Skin epidermis (tissue), 12 donors: ENCODE data around the gene RPS6KC1.
A peak's percentile ranks its signal among the peaks of the same experiment; 100 is the strongest.

Experiments used
- H3K27ac ChIP-seq, 21 experiments: fragments of 200-600 bp; sonication (generic) in 11 of 21; one replicate each; pipeline ENCODE4 v1.5.0; 2020; ENCODE audit warnings: mild to moderate bottlenecking in 3 of 21, inconsistent platforms in 2 of 21, moderate library complexity in 2 of 21
- H3K4me3 ChIP-seq, 7 experiments: fragments of 200-600 bp; sonication (generic) in 2 of 7; one replicate each; pipeline ENCODE4 v1.5.0; 2020; ENCODE audit warnings: inconsistent platforms in 2 of 7, mild to moderate bottlenecking in 2 of 7, moderate library complexity in 1 of 7

RPS6KC1 gene

GRCh38 chr1:213260311-213261075 lies 209.5 kb downstream of the RPS6KC1 start:
- H3K4me3 ChIP-seq, result no peak overlapping the region
- no peak overlapping the region for H3K27ac ChIP-seq

- Histone ChIP-seq H3K4me3 (no peak overlapping the region), H3K27ac (no peak overlapping the region)
Observed at GRCh38 chr1:213264531-213264930, 213.5 kb downstream of the RPS6KC1 start.

- Histone ChIP-seq H3K4me3 (no peak overlapping the region), H3K27ac (no peak overlapping the region)
Observed at GRCh38 chr1:213266983-213267772, 216.1 kb downstream of the RPS6KC1 start.

- Histone ChIP-seq H3K4me3 (no peak overlapping the region), H3K27ac (no peak overlapping the region)
Observed at GRCh38 chr1:213268221-213268620, 217.2 kb downstream of the RPS6KC1 start.

GRCh38 chr1:213269829-213270228 lies 218.8 kb downstream of the RPS6KC1 start:
- H3K4me3 ChIP-seq, result no peak overlapping the region

DNA sequence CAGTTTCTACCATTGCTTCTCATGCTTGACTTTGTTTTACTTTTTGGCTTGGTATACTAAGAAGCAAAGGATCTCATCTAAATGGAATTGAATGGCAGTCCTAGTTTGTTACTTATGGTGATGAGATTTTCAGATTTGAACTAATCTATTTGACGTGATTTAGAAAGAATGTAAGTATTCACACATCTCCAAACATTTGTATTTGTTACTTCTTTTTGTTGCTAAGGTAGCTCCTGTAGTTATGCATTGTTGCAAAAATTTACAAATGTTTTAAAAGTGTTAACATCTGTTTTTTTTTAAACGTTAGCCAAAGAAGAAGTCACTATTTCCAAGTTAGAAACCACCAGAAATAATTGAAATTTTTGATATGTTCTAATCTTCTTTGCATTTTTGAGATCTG lies 222.5 kb downstream of the RPS6KC1 start:
- H3K27ac ChIP-seq, result peak overlapping the region in 1 of 21 experiments; percentile 43
- H3K4me3 ChIP-seq, result no peak overlapping the region

More at GRCh38 chr1:213269829-213270228, 218.8 kb downstream of the RPS6KC1 start:
- no peak overlapping the region for H3K27ac ChIP-seq

DNA sequence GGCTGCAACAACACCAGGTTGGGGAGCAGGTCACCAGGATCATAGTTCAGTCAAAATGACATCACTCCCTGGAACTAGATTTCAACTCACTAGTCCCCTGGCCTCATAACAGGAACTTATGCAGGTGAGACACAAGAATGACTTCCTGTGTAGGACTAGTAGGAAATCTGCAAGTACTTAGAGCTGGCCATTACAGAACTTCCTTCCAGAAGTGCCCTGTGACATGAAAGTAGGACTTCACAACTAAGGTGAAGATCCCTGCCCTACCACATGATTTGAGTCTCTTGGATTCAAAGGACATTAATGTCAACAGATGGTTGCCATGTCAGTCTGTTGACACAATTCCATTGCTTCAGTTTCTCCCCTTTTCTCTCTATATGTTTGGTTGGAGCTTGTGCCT lies 223.1 kb downstream of the RPS6KC1 start:
- Histone ChIP-seq H3K27ac (peak overlapping the region in 1 of 21 experiments; percentile 43), H3K4me3 (no peak overlapping the region)

- Histone ChIP-seq H3K27ac (no peak overlapping the region), H3K4me3 (no peak overlapping the region)
Observed at GRCh38 chr1:213275293-213275692, 224.3 kb downstream of the RPS6KC1 start.

DNA sequence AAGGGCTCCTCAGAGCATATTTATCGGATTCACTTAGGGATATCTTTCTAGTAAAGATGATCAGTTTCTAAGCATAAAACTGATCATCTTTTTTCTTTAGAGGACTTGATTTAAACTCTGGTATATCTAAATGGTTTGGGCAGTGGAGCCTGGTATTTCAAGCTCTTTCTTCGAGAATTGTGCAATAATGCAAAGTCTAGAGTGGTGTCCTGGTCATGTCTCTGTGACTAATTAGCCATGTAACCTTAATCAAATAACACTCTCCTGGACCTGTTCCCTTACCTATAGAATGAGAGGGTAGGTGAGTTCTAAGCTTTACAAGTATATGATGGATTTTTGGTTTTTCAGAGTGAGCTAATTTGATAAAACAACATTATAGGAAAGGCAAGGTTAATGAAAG lies 225.2 kb downstream of the RPS6KC1 start:
- no peak overlapping the region for H3K4me3 ChIP-seq
- H3K27ac ChIP-seq, result no peak overlapping the region

DNA sequence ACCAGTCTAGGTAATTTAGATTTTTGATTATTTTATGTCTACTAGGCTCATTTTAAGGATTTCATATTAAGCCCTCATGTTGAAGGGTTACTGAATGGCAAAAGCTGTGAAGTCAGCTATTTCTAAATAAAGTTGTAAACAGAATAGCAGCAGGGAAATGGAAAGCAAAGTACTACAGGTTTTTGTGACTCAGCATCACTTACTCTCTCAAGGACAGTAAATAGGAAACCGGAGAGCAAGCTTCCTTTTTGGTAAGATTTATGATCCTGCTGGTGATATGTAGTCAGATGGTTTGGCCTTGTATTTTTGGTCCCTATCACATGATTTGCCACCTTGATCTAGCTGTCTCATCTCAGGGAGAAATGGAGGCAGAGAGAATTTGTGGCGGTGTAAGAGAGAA lies 226.0 kb downstream of the RPS6KC1 start:
- Histone ChIP-seq H3K27ac (no peak overlapping the region), H3K4me3 (no peak overlapping the region)

- H3K27ac ChIP-seq, result no peak overlapping the region
- no peak overlapping the region for H3K4me3 ChIP-seq
Observed at GRCh38 chr1:213279410-213279809, 228.4 kb downstream of the RPS6KC1 start.

DNA sequence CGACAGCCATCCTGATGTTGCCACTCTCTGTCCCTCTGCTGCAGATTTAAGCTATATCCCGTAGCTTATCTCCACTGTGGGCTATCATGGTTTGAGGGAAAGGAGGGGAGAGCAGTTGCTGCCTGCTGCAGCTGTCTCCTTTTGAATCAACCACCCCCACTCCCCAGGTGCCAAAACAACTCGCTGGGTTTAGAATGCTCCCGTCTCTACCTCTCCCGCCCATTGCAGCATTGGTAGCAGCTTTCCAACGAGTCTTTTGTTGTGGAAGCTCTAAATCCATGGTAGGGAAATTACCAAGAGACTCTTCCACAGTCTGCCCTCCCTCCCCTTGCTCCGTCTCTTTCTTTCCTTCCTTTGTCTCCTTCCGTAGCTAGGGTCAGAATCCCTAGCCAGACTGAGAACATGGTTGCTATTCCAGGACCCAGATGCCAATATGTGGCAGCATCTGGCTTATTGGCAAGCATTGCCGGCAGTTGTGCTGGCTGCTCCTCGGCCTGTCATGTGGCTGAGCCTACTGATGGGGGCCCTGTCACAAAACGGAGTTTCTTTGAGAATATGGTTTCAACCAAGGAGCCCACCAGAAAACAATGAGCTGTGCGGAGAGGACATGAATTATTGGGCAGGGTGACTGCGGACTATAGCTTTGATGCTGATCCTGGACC lies 230.7 kb downstream of the RPS6KC1 start:
- no peak overlapping the region for H3K4me3 ChIP-seq
- peak overlapping the region in 1 of 21 experiments; percentile 24 for H3K27ac ChIP-seq

- Histone ChIP-seq H3K4me3 (no peak overlapping the region), H3K27ac (no peak overlapping the region)
Observed at GRCh38 chr1:213284626-213285025, 233.6 kb downstream of the RPS6KC1 start.

DNA sequence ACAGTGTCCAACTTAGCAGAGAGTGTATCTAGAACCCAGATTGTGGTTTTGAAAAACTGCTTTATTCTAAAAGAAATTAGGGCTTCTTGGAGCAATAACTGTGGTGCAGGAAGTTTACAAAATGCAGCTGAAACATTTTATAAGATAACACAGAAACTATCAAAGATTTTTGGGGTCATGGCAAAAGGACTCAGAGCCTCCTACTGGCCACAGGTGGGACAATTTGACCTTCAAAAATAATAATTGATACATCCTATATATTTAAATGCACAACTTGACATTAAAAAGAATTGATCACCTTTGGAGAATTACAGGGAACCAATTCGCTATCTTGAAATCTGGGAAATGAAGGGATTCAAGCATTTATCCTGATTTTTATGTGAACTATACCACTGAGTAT lies 235.2 kb downstream of the RPS6KC1 start:
- Histone ChIP-seq H3K27ac (no peak overlapping the region), H3K4me3 (no peak overlapping the region)

- no peak overlapping the region for H3K27ac ChIP-seq
- no peak overlapping the region for H3K4me3 ChIP-seq
Observed at GRCh38 chr1:213287987-213288386, 236.9 kb downstream of the RPS6KC1 start.

DNA sequence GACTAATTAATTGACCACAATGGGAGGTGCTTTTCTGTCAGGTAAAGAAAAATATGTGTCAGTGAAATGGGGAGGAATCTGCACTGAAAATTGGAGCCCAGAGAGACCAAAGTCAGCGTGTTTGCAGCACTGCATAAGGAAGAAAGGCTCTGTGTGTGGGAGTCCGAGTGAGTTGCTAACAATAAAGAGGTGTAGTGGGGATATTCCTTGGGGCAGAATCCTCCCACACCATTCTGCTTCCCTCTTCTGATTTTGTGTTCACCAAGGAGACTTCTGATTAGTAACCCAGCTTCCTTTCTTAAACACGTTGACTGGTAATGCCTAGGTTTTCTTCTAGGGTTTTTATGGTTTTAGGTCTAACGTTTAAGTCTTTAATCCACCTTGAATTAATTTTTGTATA lies 240.5 kb downstream of the RPS6KC1 start:
- no peak overlapping the region for H3K27ac ChIP-seq

GRCh38 chr1:213292614-213293013 lies 241.6 kb downstream of the RPS6KC1 start:
- Histone ChIP-seq H3K4me3 (no peak overlapping the region), H3K27ac (no peak overlapping the region)

More for the DNA sequence above, 240.5 kb downstream of the RPS6KC1 start:
- H3K4me3 ChIP-seq, result no peak overlapping the region

DNA sequence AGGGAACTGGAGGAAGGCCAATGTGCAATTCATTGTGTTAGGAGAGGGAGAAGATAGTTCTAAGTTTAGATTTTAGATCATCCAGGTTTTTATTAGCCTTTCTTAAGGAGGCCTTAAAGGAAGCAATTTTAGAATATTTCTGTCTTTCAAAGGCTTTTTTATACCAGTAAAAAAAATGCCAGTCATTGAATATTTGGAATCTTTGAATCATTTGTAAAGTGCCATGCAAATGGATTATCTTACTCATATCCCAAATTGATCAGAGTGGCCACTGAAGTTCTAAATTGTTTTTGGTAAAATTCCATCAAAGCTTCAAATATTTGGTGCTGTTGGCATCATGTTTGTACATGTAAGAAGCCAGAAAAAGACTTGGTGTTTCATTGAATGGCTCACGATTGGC lies 244.8 kb downstream of the RPS6KC1 start:
- H3K27ac ChIP-seq, result no peak overlapping the region

DNA sequence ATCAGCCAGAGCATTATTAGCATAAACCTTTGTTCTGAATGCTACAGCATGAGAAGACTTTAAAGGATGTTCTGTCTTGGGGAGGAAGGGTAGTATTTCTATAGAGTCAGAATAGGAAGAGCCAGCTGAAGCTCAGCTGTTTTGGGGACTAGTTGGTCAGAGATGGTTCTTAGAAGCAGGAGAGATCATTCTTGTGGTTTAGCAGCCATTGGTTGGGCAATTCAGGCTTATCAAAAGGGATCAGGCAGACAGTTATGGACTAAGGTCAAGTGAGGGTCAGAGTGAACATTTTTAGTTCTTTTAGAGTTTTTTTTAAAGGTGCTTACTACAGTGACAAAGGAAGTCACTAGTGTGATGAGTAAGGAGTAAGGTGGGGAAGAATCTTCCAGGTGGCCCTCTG lies 245.5 kb downstream of the RPS6KC1 start:
- H3K27ac ChIP-seq, result no peak overlapping the region
- H3K4me3 ChIP-seq, result no peak overlapping the region

More for the DNA sequence above, 244.8 kb downstream of the RPS6KC1 start:
- H3K4me3 ChIP-seq, result no peak overlapping the region

DNA sequence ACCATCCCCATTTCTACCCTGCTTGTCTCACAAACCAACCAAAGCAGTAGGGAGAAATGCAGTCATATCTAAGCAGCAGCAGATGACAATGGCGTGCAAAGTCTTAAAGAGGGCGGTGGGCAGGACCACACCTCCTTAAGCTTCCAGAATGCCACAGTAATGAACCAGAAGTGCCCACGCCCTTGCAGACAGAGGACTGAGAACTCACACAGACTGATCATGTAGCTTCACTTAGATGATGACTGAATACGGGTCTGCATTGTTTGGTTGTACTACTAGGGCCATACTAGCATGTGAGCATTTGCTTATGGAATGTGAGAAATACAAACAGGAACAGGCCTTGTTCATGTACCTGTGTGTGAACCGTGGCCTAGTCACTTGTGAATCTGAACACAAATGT lies 246.0 kb downstream of the RPS6KC1 start:
- Histone ChIP-seq H3K27ac (no peak overlapping the region), H3K4me3 (no peak overlapping the region)

DNA sequence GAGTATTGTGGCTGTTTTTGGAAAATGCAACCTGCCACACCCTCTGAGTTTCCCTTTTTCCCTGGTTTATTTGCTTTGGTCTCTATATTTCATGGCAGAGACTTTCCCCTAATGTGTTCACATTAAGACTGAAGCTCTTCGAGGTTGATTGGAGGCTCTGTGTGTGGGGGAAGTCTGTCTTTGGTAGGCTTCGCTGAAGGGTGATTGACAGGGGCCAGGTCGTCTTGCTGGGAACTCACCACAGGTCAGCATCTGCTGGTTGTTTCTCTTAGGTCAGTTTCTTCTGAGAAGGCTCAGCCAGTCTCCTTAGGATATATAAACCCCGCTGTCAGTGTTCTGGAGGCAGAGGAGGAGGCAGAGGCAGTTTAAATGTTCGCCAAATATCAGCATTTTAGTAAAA lies 249.4 kb downstream of the RPS6KC1 start:
- Histone ChIP-seq H3K27ac (no peak overlapping the region), H3K4me3 (no peak overlapping the region)
